Testis (tissue), 3 donors: Measurements from ENCODE around the gene RTF1. TPM values are rescaled to one million over a fixed set of nuclear protein-coding genes. Genes with fewer than 3 reads are reported as not detected.

Source experiments
- DNase-seq: peaks from one replicate; pipeline ENCODE4 v3.0.0-alpha.2; 2019
- H3K27ac ChIP-seq, 2 donors: fragments of 200-600 bp; sonication (generic); one replicate each; pipeline ENCODE4 v1.5.1; 2019
- H3K27me3 ChIP-seq: fragments of 200-600 bp; sonication (generic); one replicate; pipeline ENCODE4 v1.5.1; 2019
- H3K36me3 ChIP-seq: fragments of 200-600 bp; sonication (generic); one replicate; pipeline ENCODE4 v1.5.1; 2017; ENCODE audit warnings: low read depth; ENCODE audit errors: missing control alignments
- H3K4me1 ChIP-seq: fragments of 200-600 bp; sonication (generic); one replicate; pipeline ENCODE4 v1.5.1; 2019
- H3K4me3 ChIP-seq, 2 donors: fragments of 200-600 bp; sonication (generic); one replicate each; pipeline ENCODE4 v1.5.1; 2017 to 2019
- H3K9me3 ChIP-seq: fragments of 200-600 bp; sonication (generic); one replicate; pipeline ENCODE4 v1.5.1; 2017
- POLR2A ChIP-seq: fragments of 450-650 bp; IDR thresholded peaks from one replicate; pipeline ENCODE4 v1.6.1; 2017; ENCODE audit warnings: antibody characterized with exemption, mild to moderate bottlenecking, moderate library complexity
- WGBS, 2 donors: methylation state at CpG; one replicate each; pipeline ENCODE4 v1.1.5; 2018; 5-methylcytosine and 5-hydroxymethylcytosine counted together
- intact Hi-C: fragments of 100-400 bp; cut with DNase I; formaldehyde crosslinking; loops from one replicate; pipeline ENCODE4 v1.15.1; 2023; ENCODE audit warnings: low total_unique reads
- polyA plus RNA-seq: library from polyadenylated mRNA; stranded (reverse); fragments of 350-450 nt; fragmentation: Illumina TruSeq; extraction: RNeasy Lipid Tissue Mini Kit (QIAGEN cat#74804); gene quantifications from one replicate; pipeline ENCODE4 v1.2.3, GENCODE V29; 2014; ENCODE audit warnings: low read depth, low replicate concordance; ENCODE audit not compliant: insufficient read depth
- total RNA-seq, 2 donors: library from RNA; depleted of rRNA; stranded (reverse); fragments of >200 nt; gene quantifications; one replicate each; pipeline ENCODE4 v1.2.3, GENCODE V29; 2016
- TF ChIP-seq, protein P1 (sequence below), 3 experiments: fragments of 450-650 bp in 2 of 3; fragments of 200-600 bp in 1 of 3; sonication (generic) in 1 of 3; IDR thresholded peaks; one replicate each; pipeline ENCODE4 v1.5.1; 2016 to 2019; ENCODE audit warnings: antibody characterized with exemption in 3 of 3, mild to moderate bottlenecking in 2 of 3, moderate library complexity in 1 of 3

Gene RTF1
- total and polyA plus RNA-seq, 3 donors from 2014 or later = 27.8 to 82.7 (median 56.9) TPM

- Histone ChIP-seq H3K4me1 (no peaks in the 10 kb centered on the region), H3K36me3 (no peaks in the 10 kb centered on the region), H3K4me3 (peak overlapping the region in 1 of 2 donors; percentile 1), H3K27me3 (no peaks in the 10 kb centered on the region), H3K27ac (no peak overlapping the region), H3K9me3 (no peaks in the 10 kb centered on the region)
- intact Hi-C loops = no loop called here
- DNase-seq = no peak
- TF ChIP-seq, protein P1, sequence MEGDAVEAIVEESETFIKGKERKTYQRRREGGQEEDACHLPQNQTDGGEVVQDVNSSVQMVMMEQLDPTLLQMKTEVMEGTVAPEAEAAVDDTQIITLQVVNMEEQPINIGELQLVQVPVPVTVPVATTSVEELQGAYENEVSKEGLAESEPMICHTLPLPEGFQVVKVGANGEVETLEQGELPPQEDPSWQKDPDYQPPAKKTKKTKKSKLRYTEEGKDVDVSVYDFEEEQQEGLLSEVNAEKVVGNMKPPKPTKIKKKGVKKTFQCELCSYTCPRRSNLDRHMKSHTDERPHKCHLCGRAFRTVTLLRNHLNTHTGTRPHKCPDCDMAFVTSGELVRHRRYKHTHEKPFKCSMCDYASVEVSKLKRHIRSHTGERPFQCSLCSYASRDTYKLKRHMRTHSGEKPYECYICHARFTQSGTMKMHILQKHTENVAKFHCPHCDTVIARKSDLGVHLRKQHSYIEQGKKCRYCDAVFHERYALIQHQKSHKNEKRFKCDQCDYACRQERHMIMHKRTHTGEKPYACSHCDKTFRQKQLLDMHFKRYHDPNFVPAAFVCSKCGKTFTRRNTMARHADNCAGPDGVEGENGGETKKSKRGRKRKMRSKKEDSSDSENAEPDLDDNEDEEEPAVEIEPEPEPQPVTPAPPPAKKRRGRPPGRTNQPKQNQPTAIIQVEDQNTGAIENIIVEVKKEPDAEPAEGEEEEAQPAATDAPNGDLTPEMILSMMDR (IDR thresholded peaks at IDR 0.05) = no peak
- no peak for TF ChIP-seq POLR2A
- 79 to 80% methylated on average over 9 to 25 of the region's 43 CpGs for whole genome bisulfite sequencing, 2 donors
Measured at GRCh38 chr15:41486286-41486685, 69.4 kb downstream of the RTF1 start.

DNA sequence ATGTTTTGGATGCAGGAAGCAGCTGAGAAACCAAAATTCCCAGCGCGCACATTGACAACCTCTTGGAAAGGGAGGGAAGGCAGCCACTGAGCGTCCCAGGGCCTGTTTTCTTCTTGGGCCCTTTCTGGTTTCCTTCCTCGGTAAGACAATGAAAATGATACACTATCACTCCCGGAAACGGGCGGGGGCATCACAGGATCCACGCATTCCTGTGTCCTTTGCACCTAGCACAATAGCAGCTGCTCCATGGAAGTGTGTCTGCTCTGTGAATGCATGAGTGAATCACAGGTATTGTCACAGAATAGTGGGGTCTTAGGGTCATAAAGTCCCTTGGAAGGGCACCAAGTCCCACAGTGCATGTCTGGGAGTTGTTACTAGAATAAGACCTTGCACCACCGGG, 70.5 kb downstream of the RTF1 start:
- intact Hi-C loops = no loop called here
- H3K27ac ChIP-seq = no peak overlapping the region
- no peaks in the 10 kb centered on the region for H3K9me3 ChIP-seq
- no peak for TF ChIP-seq POLR2A
- TF ChIP-seq, protein P1 (IDR thresholded peaks at IDR 0.05) = no peak
- no peaks in the 10 kb centered on the region for H3K36me3 ChIP-seq
- H3K4me1 ChIP-seq = peaks cover under 1% of the 10 kb centered on the region
- DNase-seq = no peak
- no peaks in the 10 kb centered on the region for H3K27me3 ChIP-seq
- WGBS, 2 donors = 59 to 62% methylated on average over 8 to 9 of the region's 9 CpGs
- H3K4me3 ChIP-seq = no peak overlapping the region

DNA sequence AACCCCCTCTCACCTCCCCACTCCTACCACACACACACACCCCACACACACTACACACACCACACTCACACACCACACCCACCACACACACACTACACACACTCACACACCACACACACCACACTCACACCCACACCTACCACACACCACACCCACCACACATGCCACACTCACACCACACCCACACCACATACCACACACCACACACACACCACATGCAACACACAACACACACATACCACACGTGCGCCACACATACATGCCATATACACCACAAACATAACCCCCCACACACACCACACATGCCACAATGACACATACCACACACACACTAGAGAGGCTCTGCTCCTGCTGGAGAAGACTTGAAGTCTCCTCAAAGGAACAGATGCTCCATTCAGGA, 70.9 kb downstream of the RTF1 start:
- TF ChIP-seq, protein P1 (IDR thresholded peaks at IDR 0.05) = no peak
- no peak for TF ChIP-seq POLR2A
- intact Hi-C loops = no loop called here
- WGBS, 2 donors = 90 to 94% methylated on average over 2 of the region's 2 CpGs

GRCh38 chr15:41489641-41490040, 72.7 kb downstream of the RTF1 start:
- WGBS, 2 donors = 98 to 100% methylated on average over 2 of the region's 2 CpGs
- intact Hi-C loops = no loop called here
- no peaks in the 10 kb centered on the region for H3K27me3 ChIP-seq

More for the DNA sequence above, 70.9 kb downstream of the RTF1 start:
- Histone ChIP-seq H3K36me3 (no peaks in the 10 kb centered on the region), H3K4me3 (no peak overlapping the region), H3K9me3 (no peaks in the 10 kb centered on the region), H3K27me3 (no peaks in the 10 kb centered on the region), H3K4me1 (peaks cover 4% of the 10 kb centered on the region), H3K27ac (no peak overlapping the region)
- no peak for DNase-seq

GRCh38 chr15:41490355-41490754, 73.5 kb downstream of the RTF1 start:
- Histone ChIP-seq H3K4me3 (no peak overlapping the region), H3K4me1 (peaks cover 17% of the 10 kb centered on the region), H3K9me3 (no peaks in the 10 kb centered on the region), H3K27me3 (no peaks in the 10 kb centered on the region), H3K27ac (no peak overlapping the region), H3K36me3 (no peaks in the 10 kb centered on the region)
- intact Hi-C loops = no loop called here
- no peak for DNase-seq
- 68 to 72% methylated on average over 4 of the region's 4 CpGs for WGBS, 2 donors
- TF ChIP-seq POLR2A = no peak
- TF ChIP-seq, protein P1 (IDR thresholded peaks at IDR 0.05) = no peak

More at GRCh38 chr15:41489641-41490040, 72.7 kb downstream of the RTF1 start:
- Histone ChIP-seq H3K36me3 (no peaks in the 10 kb centered on the region), H3K4me1 (peaks cover 12% of the 10 kb centered on the region), H3K9me3 (no peaks in the 10 kb centered on the region), H3K27ac (no peak overlapping the region), H3K4me3 (no peak overlapping the region)
- no peak for DNase-seq
- TF ChIP-seq, protein P1 (IDR thresholded peaks at IDR 0.05) = no peak
- TF ChIP-seq POLR2A = no peak
